ENCODE data around the gene SLIT3. TPM values are rescaled to one million over a fixed set of nuclear protein-coding genes. Genes with fewer than 3 reads are reported as not detected.

The SLIT3 gene
- total and polyA plus RNA-seq, 10 of the 15 experiments (the other 5 are each of a cell fraction or from before 2014, with no cell fraction given) = 0.05 TPM; not detected in 9

DNA sequence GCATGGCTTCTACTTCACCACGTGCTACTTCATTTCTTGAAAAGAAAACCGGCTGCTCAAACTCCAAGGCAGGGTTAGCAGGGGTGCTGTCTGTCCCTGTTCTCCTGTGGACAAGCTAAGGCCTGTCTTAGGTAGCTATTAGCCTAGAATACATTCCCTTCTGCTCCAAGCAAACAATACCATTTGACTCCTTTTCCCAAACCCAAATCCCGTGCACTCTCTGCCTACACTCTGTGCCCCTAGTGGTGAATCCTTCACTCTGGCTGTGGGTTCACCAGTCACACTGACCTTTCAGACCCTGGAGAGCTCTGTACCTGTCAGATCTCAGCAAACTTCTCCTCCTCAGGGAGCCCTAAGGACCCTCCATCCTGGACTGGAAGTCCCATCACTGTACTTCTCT, 211.6 kb downstream of the SLIT3 start:
- Histone ChIP-seq H3K9me3 (replicated peaks; ENCODE audit: control insufficient read depth, insufficient read depth, low read length) (no peaks in the 10 kb centered on the region), H2AFZ (ENCODE audit: control insufficient read depth, low read depth, low read length) (no peak overlapping the region), H3K27me3 (replicated peaks in 1 of 2; ENCODE audit: control insufficient read depth in 2 of 2, insufficient read depth in 2 of 2, low read length in 1 of 2) (no peaks in the 10 kb centered on the region; a peak in 2 of 4 replicates), H3K4me1 (ENCODE audit: control insufficient read depth, insufficient read depth, low read length) (no peaks in the 10 kb centered on the region), H3K36me3 (ENCODE audit: control insufficient read depth in 2 of 2, insufficient read depth in 2 of 2, low read length in 1 of 2) (no peaks in the 10 kb centered on the region), H4K20me1 (ENCODE audit: control insufficient read depth, insufficient read depth) (no peaks in the 10 kb centered on the region), H3K27ac (ENCODE audit: control insufficient read depth, insufficient read depth) (no peak overlapping the region), H3K9ac (ENCODE audit: control insufficient read depth, insufficient read depth, low read length) (no peak overlapping the region), H3K4me2 (ENCODE audit: control insufficient read depth, insufficient read depth) (no peak overlapping the region), H3K79me2 (ENCODE audit: control insufficient read depth, insufficient read depth, low read length) (no peaks in the 10 kb centered on the region), H3K4me3 (no peak overlapping the region)
- FAIRE-seq (no peak), DNase-seq (ENCODE audit: low read depth, low spot score) (no peak), ATAC-seq (no peak)
- ChIA-PET CTCF (no interaction called here), POLR2A (no interaction called here), RAD21 (ENCODE audit: unreplicated experiment) (no interaction called here), SMC1A (ENCODE audit: uncharacterized antibody, unreplicated experiment) (no interaction called here)
- WGBS (ENCODE audit: insufficient coverage, insufficient replicate concordance, low lambda C conversion rate, missing lambda C conversion rate) = 3% methylated on average over 3 of the region's 3 CpGs
- in situ Hi-C loops (cut with MboI) (no loop called here), intact Hi-C loops (cut with micrococcal nuclease; ENCODE audit: unreplicated experiment) (no loop called here)
- no TSS peak for BruUV-seq (replicated peaks)
- TF ChIP-seq PAX5 (IDR thresholded peaks at IDR 0.05; ENCODE audit: borderline replicate concordance, low read depth, low read length) = no peak
- TF ChIP-seq NFXL1 (IDR thresholded peaks at IDR 0.05; ENCODE audit: borderline replicate concordance) = no peak
- TF ChIP-seq SMC3 (IDR thresholded peaks at IDR 0.05; ENCODE audit: borderline replicate concordance, low read length) = no peak
- TF ChIP-seq SMAD1 (IDR thresholded peaks at IDR 0.05; ENCODE audit: low read depth, partially characterized antibody) = no peak
- TF ChIP-seq ZBTB11 (CRISPR knock-in tag; IDR thresholded peaks at IDR 0.05) = no peak
- TF ChIP-seq YY1 (IDR thresholded peaks at IDR 0.05; ENCODE audit: low read depth, low read length) = no peak
- TF ChIP-seq SKIL (IDR thresholded peaks at IDR 0.05; ENCODE audit: low read depth, poor library complexity, severe bottlenecking) = no peak
- no peak for TF ChIP-seq POLR2A (IDR thresholded peaks at IDR 0.05; ENCODE audit: low read depth, low read length)
- no peak for TF ChIP-seq NFYB (IDR thresholded peaks at IDR 0.05; ENCODE audit: insufficient read depth, low read depth, low read length)
- TF ChIP-seq LARP7 (IDR thresholded peaks at IDR 0.05) = no peak
